HG03103 (cell line): ENCODE measurements around the gene AP4B1.

Experiments used
- ATAC-seq: cut with Tn5 transposase; IDR thresholded peaks from one replicate; pipeline ENCODE4 v1.9.1; 2021; ENCODE audit warnings: low read depth; ENCODE audit not compliant: unreplicated experiment

AP4B1 gene

DNA sequence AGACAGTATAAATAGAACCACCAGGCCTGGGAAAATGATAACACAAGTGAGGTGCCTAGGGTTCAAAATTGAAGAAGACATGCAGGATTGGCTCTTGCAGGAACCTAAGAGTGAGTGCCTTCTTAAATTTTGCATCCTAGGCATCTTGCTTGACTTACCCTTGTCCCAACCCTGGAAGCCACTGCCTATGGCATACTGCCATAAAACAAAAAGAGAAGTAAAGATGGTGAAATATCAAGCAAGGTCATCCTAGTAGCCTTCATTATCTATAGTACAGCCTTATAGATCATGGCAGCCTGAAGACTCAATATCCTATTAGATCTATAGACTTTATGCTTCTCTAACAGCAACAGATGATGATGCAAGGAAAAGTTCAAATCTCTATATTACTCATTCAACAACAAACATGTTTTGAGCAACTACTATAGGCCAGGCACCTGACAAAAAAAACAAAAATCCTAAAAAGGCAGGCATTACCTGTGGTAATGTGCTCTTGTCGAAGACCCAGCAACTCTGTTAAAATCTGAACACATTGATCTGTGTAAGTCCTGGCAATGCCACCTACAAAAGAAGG lies 6.3 kb downstream of the AP4B1 start:
- ATAC-seq = no peak

GRCh38 chr1:113895961-113896360 lies 8.6 kb downstream of the AP4B1 start:
- no peak for ATAC-seq

GRCh38 chr1:113895098-113895497 lies 9.5 kb downstream of the AP4B1 start:
- no peak for ATAC-seq

GRCh38 chr1:113893267-113893666 lies 11.3 kb downstream of the AP4B1 start:
- ATAC-seq = no peak

DNA sequence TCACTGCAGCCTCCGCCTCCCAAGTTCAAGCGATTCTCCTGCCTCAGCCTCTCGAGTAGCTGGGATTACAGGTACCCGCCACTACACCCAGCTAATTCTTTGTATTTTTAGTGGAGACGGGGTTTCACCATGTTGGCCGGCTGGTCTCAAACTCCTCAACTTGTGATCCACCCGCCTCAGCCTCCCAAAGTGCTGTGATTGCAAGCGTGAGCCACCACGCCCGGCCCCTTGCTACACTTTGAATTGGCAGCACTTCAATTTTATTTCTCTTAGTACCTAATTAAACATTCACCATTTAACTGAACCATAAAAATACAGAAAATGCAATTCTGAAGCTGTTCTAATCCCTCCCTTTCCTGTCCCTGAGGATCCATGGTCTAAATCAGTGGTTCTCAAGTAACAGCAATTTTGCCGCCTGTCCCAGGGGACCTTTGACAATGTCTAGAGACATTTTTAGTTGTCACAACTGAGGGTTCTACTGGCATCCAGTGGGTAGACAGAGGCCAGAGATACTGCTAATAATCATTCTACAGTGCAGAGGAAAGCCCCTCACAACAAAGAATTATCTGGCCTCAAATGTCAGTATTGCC lies 12.9 kb downstream of the AP4B1 start:
- ATAC-seq = no peak

DNA sequence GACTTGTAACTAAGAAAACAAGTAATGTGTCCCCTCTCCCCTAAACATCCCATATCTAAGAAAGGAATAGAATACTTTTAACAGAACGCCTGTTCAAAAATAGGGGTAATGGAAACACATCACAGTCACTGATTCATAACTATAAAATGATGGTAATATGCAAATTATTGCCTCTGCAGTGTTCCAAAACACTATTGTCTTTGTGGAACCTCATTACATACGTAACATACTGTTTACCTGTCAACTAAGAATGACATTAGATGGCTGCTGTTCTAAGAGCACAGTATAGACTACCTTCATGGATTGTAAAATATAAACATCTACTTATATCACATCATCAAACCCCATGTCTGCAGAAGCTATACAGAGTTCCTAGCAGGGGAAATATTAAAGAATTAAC lies 13.8 kb downstream of the AP4B1 start:
- no peak for ATAC-seq

DNA sequence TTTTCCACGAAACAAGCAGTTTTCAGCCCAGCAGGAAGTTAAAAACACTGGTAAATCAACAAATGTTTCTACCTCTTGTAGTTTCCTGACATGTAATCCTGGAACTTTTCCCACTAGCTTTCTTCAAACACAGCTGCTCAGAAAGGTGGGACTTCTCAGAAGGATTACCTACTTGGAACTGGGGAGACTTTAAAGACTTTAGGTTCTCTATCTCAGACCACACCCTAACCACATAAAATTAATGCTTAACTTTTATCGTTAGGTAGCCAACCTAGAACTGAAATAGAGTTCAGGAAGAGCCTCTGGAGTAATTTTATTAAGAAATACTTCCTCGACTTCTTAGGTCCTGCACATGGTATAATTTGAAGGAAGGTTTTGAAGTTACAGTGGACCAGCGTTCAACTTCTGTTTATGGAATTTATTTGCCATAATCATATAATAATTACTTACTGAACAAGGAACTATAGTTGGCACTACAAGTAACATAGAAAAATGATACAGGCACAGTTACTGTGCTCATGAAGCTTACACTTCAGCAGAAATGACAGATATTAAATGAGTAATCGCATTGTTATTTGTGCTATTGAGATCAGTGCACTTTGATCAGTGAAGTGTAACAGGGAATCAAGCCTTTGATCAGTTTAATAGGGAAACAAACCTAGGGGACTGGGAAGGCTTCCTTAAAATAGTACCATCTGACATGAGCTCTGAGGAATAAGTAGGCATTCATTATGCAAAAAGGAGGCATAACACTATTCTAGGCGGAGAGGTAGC lies 17.0 kb downstream of the AP4B1 start, which contains the start of gene BCL2L15:
TSS of gene BCL2L15 (minus strand) at position 180 of the 774 bp plus-strand sequence. CDS start 206 bp downstream, outside the sequence.
- ATAC-seq = no peak

DNA sequence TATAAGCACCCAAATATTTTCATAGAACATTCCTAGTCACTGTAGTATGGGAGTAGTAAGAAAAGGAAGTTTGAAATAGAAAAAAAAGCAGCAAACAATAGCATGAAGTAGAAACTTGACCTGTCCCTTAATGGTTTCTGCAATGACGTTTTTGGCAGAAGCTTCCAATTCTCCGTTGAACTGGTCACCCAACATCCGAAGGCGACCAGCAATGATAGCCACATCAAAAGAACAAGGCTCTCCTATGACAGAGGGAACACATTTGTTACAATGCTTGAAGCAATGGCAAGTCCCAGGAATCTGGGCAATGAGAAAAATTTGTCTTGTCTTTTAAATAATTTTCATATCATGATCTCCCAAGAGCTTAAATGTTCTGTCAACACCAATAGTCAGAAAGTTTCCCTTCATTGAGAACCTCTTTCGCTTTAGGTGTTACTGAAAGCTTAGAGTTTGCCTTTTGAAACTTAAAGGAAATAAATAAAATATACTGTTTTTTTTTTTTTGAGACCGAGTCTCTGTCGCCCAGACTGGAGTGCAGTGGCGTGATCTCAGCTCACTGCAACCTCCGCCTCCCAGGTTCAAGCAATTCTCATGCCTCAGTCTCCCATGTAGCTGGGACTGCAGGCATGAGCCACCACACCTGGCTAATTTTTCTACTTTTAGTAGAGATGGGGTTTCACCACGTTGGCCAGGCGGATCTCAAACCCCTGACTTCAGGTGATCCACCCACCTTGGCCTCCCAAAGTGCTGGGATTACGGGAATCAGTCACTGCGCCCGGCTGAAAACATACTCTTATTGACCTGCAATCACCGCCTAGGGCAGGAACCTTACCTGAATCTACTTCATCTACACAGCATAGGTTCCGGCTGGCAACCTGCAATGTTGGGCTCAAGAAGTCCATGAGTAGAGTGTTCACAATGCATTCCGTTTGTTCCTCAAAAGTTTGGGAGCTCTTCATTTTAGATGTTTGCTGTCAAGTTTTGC lies 17.9 kb downstream of the AP4B1 start:
- no peak for ATAC-seq

DNA sequence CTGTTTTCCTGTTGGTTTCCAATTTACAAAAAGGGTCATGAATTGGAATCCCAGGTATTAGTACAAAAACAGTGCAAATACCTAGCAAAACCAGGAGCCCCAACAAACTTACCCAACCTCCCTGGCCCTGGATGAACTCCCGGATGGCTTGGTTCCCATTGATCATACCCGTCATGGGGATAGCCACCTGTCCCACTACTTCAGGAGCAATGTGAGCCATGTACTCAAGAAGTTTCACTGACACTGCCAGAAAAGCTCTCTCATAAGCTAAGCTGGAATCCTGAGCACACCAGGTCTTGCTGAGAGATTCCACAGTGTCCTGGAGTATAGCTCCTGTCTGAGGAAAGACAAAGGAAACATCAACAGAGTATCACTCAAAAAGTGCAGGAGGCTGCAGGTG lies 22.9 kb downstream of the AP4B1 start:
- no peak for ATAC-seq

- ATAC-seq = no peak
These were observed 24.9 kb downstream of the AP4B1 start for GRCh38 chr1:113879739-113880038.

- ATAC-seq = no peak
These were observed 28.4 kb downstream of the AP4B1 start for GRCh38 chr1:113876176-113876575.

GRCh38 chr1:113875714-113876113 lies 28.9 kb downstream of the AP4B1 start:
- no peak for ATAC-seq

- ATAC-seq = no peak
These were observed 30.4 kb downstream of the AP4B1 start for GRCh38 chr1:113874012-113874879.

GRCh38 chr1:113872219-113872935 lies 32.2 kb downstream of the AP4B1 start:
- ATAC-seq = no peak

DNA sequence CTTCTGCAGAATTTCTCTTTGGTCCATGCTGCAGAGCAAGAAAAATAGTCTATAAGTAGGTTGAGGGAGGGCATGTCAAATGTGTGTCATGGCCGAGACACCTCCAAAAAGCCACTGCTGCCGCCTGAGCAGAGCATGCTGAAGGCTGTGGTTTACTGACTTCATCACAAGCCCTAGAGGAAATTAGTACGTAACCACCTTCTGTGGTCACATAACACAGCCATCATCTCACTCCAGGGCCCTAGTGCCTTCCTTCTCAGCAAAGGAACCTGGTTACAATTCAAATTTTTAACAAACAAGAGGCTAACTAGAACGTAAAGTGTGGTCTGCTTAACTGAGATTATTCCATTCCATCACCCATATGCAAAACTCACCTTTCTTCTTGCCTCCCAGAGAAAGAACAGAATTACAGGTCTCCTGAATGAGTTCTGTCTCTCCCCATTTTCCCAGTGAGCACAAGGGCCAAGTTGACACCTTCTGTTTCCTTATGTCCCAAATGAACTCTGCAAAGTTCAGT lies 32.9 kb downstream of the AP4B1 start, which contains the start of gene PTPN22:
TSS of gene PTPN22 (minus strand) at position 116 of the 517 bp plus-strand sequence.
- peak; percentile 92 for ATAC-seq

- no peak for ATAC-seq
These were observed 33.8 kb downstream of the AP4B1 start for GRCh38 chr1:113870778-113871177.

GRCh38 chr1:113868387-113869083 lies 36.1 kb downstream of the AP4B1 start:
- no peak for ATAC-seq

GRCh38 chr1:113861641-113862040 lies 43.0 kb downstream of the AP4B1 start:
- ATAC-seq = no peak
